ENCODE measurements around the gene SDC1. TPM values are rescaled to one million over a fixed set of nuclear protein-coding genes. Genes with fewer than 3 reads are reported as not detected.
"Not testable (repeated sequence)": the region's sequence is repeated elsewhere in the genome, so short reads cannot be mapped to it uniquely, and the experiment has no call there.

The SDC1 gene
- total RNA-seq, 2 experiments from 2014 or later = 0.12 TPM; not detected in 1

- POLR2A ChIA-PET = interaction anchor here (0.6 kb wide), 1 partner anchor 8 kb away, joined by 3 read pairs; no protein-coding TSS in a partner anchor
- intact Hi-C loops (cut with micrococcal nuclease) = loop anchor here (5.0 to 10.0 kb wide), 2 partner anchors 183 to 400 kb away; no protein-coding TSS in a partner anchor
- no peak overlapping the region for H3K27ac Mint-ChIP-seq
- no peaks in the 10 kb centered on the region for H3K9me3 Mint-ChIP-seq
- CTCF ChIA-PET = interaction anchor here (0.8 to 2.3 kb wide), 4 partner anchors 10 to 400 kb away, joined by 4 to 5 read pairs (median 4); partner anchors contain the start of gene SDC1
- H3K36me3 Mint-ChIP-seq = peaks cover 9% of the 10 kb centered on the region
- peak overlapping the region; percentile 41 for H3K4me3 Mint-ChIP-seq
- DNase-seq = peak; percentile 54
- peaks cover 7% of the 10 kb centered on the region for H3K27me3 Mint-ChIP-seq
- H3K4me1 Mint-ChIP-seq (ENCODE audit: low read depth) = peaks cover 3% of the 10 kb centered on the region
Measured at GRCh38 chr2:20241973-20242726, 17.2 kb upstream of the SDC1 start.

- H3K9me3 Mint-ChIP-seq; H3K36me3 Mint-ChIP-seq; H3K4me3 Mint-ChIP-seq; POLR2A ChIA-PET; H3K27ac Mint-ChIP-seq; DNase-seq; H3K4me1 Mint-ChIP-seq (ENCODE audit: low read depth): not testable (repeated sequence)
- H3K27me3 Mint-ChIP-seq = peaks cover 15% of the 10 kb centered on the region
- intact Hi-C loops (cut with micrococcal nuclease) = loop anchor here (5.0 to 10.0 kb wide), 2 partner anchors 185 to 402 kb away; no protein-coding TSS in a partner anchor
- CTCF ChIA-PET = interaction anchor here (1.4 to 1.6 kb wide), 2 partner anchors 15 to 411 kb away, joined by 3 to 5 read pairs; partner anchors contain the start of gene SDC1
Measured at GRCh38 chr2:20240291-20240690, 15.4 kb upstream of the SDC1 start.

GRCh38 chr2:20236496-20236895, 11.6 kb upstream of the SDC1 start:
- H3K4me1 Mint-ChIP-seq (ENCODE audit: low read depth) = no peaks in the 10 kb centered on the region
- no peak overlapping the region for H3K4me3 Mint-ChIP-seq
- ChIA-PET CTCF (interaction anchor here (1.5 kb wide), 1 partner anchor 11 kb away, joined by 6 read pairs; the partner anchor contains the start of gene SDC1), POLR2A (no interaction called here)
- no peaks in the 10 kb centered on the region for H3K36me3 Mint-ChIP-seq
- intact Hi-C loops (cut with micrococcal nuclease) = no loop called here
- H3K9me3 Mint-ChIP-seq = no peaks in the 10 kb centered on the region
- no peak for DNase-seq
- peaks cover 17% of the 10 kb centered on the region for H3K27me3 Mint-ChIP-seq
- H3K27ac Mint-ChIP-seq = no peak overlapping the region

DNA sequence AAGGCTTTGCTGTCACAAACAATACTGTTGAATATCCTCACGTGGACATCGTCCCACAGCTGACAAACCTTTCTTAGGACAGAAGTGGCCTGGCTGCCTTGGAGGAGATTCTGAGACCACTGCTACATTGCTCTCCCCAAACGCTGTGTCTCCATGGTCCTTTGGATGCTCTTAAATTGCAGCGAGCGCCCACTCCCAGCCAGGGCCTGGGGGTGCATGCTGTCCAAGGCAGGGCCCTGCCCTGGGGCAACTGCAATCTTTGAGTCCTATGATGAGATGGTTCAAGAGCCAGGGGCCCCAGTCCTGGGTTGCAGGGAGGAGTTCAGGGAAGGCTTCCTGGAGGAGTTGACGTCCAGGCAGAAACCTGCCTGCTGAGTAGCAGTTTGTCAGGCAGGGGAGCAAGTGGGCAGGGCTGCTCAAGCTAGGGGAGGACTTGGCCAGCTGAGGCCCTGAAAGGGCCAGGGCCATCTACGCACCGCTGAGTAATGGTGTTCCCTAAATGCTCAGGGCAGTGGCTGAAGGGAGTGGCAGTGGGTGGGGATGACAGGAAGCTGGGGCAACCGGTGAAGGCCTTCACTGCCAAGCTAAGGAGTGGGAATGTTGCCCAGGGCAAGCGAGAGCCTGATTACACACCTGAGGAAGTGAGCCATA, 10.8 kb upstream of the SDC1 start:
- no peak for DNase-seq
- intact Hi-C loops (cut with micrococcal nuclease) = no loop called here
- no peaks in the 10 kb centered on the region for H3K36me3 Mint-ChIP-seq
- H3K4me3 Mint-ChIP-seq = no peak overlapping the region
- ChIA-PET CTCF (interaction anchor here (0.7 to 1.5 kb wide), 3 partner anchors 10 to 220 kb away, joined by 3 to 6 read pairs (median 3); partner anchors contain the start of gene SDC1), POLR2A (no interaction called here)
- H3K27me3 Mint-ChIP-seq = peaks cover 17% of the 10 kb centered on the region
- H3K9me3 Mint-ChIP-seq = no peaks in the 10 kb centered on the region
- H3K27ac Mint-ChIP-seq = no peak overlapping the region
- no peaks in the 10 kb centered on the region for H3K4me1 Mint-ChIP-seq (ENCODE audit: low read depth)

DNA sequence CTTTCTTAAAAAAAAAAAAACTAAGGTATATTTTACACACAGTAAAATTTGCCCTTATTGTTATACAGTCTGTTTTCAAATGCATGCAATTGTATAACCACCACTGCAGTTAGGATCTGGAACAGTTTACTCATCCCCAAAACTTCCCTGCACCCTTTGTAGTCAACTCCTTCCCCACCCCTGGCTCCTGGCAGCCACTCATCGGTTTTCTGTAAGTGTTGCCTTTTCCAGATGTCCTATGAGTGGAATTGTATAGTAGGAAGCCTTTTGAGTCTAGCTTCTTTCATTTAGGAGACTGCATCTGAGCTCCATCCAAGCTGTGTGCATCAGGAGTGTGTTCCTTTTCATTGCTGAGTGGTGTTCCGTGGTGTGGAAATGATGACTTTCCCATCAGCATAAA, 9.7 kb upstream of the SDC1 start:
- intact Hi-C loops (cut with micrococcal nuclease); H3K9me3 Mint-ChIP-seq; DNase-seq; H3K4me1 Mint-ChIP-seq (ENCODE audit: low read depth); H3K27ac Mint-ChIP-seq; H3K4me3 Mint-ChIP-seq; H3K36me3 Mint-ChIP-seq: not testable (repeated sequence)
- POLR2A ChIA-PET = interaction anchor here (0.6 kb wide), 1 partner anchor 40 kb away, joined by 3 read pairs; no protein-coding TSS in a partner anchor
- CTCF ChIA-PET = interaction anchor here (1.0 kb wide), 1 partner anchor 219 kb away, joined by 3 read pairs; no protein-coding TSS in a partner anchor
- H3K27me3 Mint-ChIP-seq = peaks cover 17% of the 10 kb centered on the region

GRCh38 chr2:20232837-20233207, 7.9 kb upstream of the SDC1 start:
- H3K9me3 Mint-ChIP-seq = no peaks in the 10 kb centered on the region
- POLR2A ChIA-PET = no interaction called here
- H3K27ac Mint-ChIP-seq = no peak overlapping the region
- intact Hi-C loops (cut with micrococcal nuclease) = no loop called here
- H3K36me3 Mint-ChIP-seq = no peaks in the 10 kb centered on the region
- CTCF ChIA-PET = interaction anchor here (1.5 kb wide), 1 partner anchor 10 kb away, joined by 4 read pairs; no protein-coding TSS in a partner anchor
- DNase-seq = no peak
- H3K27me3 Mint-ChIP-seq = peaks cover 19% of the 10 kb centered on the region
- no peak overlapping the region for H3K4me3 Mint-ChIP-seq
- H3K4me1 Mint-ChIP-seq (ENCODE audit: low read depth) = no peaks in the 10 kb centered on the region

- intact Hi-C loops (cut with micrococcal nuclease) = no loop called here
- Mint-ChIP-seq H3K4me3 (no peak overlapping the region), H3K27me3 (peaks cover 20% of the 10 kb centered on the region), H3K36me3 (no peaks in the 10 kb centered on the region), H3K27ac (no peak overlapping the region), H3K4me1 (ENCODE audit: low read depth) (no peaks in the 10 kb centered on the region), H3K9me3 (no peaks in the 10 kb centered on the region)
- no peak for DNase-seq
- ChIA-PET POLR2A (no interaction called here), CTCF (interaction anchor here (1.5 kb wide), 1 partner anchor 11 kb away, joined by 4 read pairs; no protein-coding TSS in a partner anchor)
Measured at GRCh38 chr2:20231598-20232026, 6.7 kb upstream of the SDC1 start.

DNA sequence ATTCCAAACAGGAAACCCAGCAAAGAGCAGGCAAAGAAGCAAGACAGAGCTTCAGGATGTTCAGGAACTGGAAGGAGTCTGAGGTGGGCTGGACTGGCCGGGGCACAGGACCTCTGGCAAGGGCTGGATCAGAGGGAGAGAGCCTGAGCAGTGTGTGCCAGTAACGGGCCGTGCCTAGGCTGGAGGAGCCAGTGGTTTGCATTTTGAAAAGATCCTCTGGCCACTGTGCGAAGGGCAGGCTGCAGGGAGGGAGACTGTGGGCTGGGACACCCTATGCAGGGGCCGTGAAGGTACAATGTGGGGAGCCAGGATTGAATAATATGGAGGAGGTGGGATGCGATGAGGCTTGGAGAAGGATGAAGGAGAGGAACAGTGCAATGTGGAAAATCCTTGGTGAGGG, 6.2 kb upstream of the SDC1 start:
- ChIA-PET POLR2A (no interaction called here), CTCF (no interaction called here)
- peaks cover 21% of the 10 kb centered on the region for H3K27me3 Mint-ChIP-seq
- intact Hi-C loops (cut with micrococcal nuclease) = no loop called here
- no peaks in the 10 kb centered on the region for H3K4me1 Mint-ChIP-seq (ENCODE audit: low read depth)
- no peaks in the 10 kb centered on the region for H3K36me3 Mint-ChIP-seq
- no peak for DNase-seq
- no peak overlapping the region for H3K27ac Mint-ChIP-seq
- H3K9me3 Mint-ChIP-seq = no peaks in the 10 kb centered on the region
- no peak overlapping the region for H3K4me3 Mint-ChIP-seq

GRCh38 chr2:20230114-20230425, 5.1 kb upstream of the SDC1 start:
- CTCF ChIA-PET = no interaction called here
- intact Hi-C loops (cut with micrococcal nuclease) = no loop called here
- peaks cover 6% of the 10 kb centered on the region for H3K4me1 Mint-ChIP-seq (ENCODE audit: low read depth)
- H3K4me3 Mint-ChIP-seq = no peak overlapping the region
- DNase-seq = no peak
- H3K36me3 Mint-ChIP-seq = no peaks in the 10 kb centered on the region
- H3K9me3 Mint-ChIP-seq = no peaks in the 10 kb centered on the region
- no peak overlapping the region for H3K27ac Mint-ChIP-seq
- POLR2A ChIA-PET = no interaction called here
- H3K27me3 Mint-ChIP-seq = peaks cover 28% of the 10 kb centered on the region

DNA sequence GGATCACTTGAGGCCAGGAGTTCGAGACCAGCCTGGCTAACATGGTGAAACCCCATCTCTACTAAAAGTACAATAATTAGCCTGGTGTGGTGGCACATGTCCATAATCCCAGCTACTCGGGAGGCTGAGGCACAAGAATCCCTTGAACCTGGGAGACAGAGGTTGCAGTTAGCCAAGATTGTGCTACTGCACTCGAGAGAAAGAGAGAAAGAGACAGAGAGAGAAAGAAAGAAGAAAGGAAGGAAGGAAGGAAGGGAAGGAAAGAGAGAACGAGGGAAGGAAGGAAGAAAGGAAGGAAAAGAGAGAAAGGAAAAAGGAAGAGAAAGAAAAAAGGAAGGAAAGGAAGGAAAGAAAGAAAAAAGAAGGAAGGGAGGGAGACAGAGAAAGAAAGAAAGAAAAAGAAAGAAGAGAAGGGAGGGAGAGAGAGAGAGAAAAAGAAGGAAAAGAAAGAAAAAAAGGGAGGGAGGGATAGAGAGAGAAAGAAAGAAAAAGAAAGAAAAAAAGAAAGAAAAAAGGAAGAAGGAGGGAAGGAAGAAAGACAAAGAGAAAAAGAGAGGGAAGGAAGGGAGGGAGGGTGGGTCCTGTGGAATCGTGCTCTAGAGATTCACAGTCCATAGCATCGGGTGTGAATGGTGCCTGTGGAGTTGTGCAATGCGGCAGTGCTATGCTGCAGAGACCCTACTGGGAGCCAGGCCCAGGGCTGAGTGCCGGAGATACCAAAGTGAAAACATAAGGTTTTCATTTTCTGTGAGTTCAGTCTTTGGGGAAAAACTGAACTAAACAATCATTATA, 4.6 kb upstream of the SDC1 start:
- H3K4me3 Mint-ChIP-seq = no peak overlapping the region
- H3K36me3 Mint-ChIP-seq = no peaks in the 10 kb centered on the region
- ChIA-PET CTCF (no interaction called here), POLR2A (no interaction called here)
- intact Hi-C loops (cut with micrococcal nuclease) = loop anchor here (10.0 kb wide), 1 partner anchor 215 kb away; the partner anchor contains the start of gene MATN3
- H3K4me1 Mint-ChIP-seq (ENCODE audit: low read depth) = peaks cover 6% of the 10 kb centered on the region
- H3K27ac Mint-ChIP-seq = no peak overlapping the region
- no peaks in the 10 kb centered on the region for H3K9me3 Mint-ChIP-seq
- H3K27me3 Mint-ChIP-seq = peaks cover 28% of the 10 kb centered on the region
- DNase-seq = no peak

DNA sequence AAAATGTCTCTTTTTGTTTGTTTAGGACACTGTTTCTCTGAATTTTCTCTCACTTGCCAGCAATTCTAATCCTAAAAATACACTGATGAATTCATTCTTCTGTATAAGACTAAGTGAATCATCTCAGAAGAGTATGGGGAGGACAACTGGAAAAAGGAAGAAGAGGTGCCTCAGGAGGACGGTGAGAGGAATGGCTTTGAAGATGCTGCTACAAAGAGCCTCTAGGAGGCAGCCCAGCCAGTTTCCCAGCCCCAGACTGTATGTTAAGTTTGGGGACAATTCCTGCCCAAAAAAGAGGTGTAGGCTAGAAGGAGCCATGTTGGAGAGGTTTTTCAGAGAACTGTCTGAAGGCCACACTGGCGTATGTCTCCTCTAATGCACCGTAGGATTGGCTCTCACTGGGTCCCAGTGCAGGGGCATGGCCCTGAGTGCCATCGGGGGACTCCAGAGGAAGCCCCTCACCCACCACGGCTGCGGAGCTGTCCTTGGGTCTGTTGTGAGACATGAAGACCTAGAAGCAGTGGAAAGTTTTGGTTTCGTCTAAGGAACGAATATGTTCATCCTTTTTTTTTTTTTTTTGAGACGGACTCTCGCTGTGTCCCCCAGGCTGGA, 3.1 kb upstream of the SDC1 start:
- H3K27ac Mint-ChIP-seq = no peak overlapping the region
- H3K4me1 Mint-ChIP-seq (ENCODE audit: low read depth) = peaks cover 6% of the 10 kb centered on the region
- no peak overlapping the region for H3K4me3 Mint-ChIP-seq
- intact Hi-C loops (cut with micrococcal nuclease) = loop anchor here (10.0 kb wide), 1 partner anchor 213 kb away; the partner anchor contains the start of gene MATN3
- ChIA-PET CTCF (no interaction called here), POLR2A (no interaction called here)
- peaks cover 28% of the 10 kb centered on the region for H3K27me3 Mint-ChIP-seq
- no peaks in the 10 kb centered on the region for H3K9me3 Mint-ChIP-seq
- peak; percentile 2 for DNase-seq
- H3K36me3 Mint-ChIP-seq = no peaks in the 10 kb centered on the region

Data from activated CD4-positive, alpha-beta memory T cell treated with anti-CD3 and anti-CD28 coated beads for 36 hours (primary cell).